KMS-11 (cell line): Measurements from ENCODE around the gene ISCA2.

ENCODE experiments used
- H2AFZ ChIP-seq: fragments of 200-600 bp; sonication (generic); 2 replicates; pipeline ENCODE4 v1.6.1; 2016; ENCODE audit warnings: antibody characterized with exemption, mixed run types, low read depth
- H3K27ac ChIP-seq: fragments of 200-600 bp; sonication (generic); 2 replicates; pipeline ENCODE4 v1.6.1; 2016; ENCODE audit warnings: mild to moderate bottlenecking, mixed run types
- H3K27me3 ChIP-seq: fragments of 200-600 bp; sonication (generic); 2 replicates; pipeline ENCODE4 v1.6.1; 2017; ENCODE audit warnings: mild to moderate bottlenecking, low read depth, mixed run types, moderate library complexity; ENCODE audit not compliant: insufficient read depth
- H3K36me3 ChIP-seq: fragments of 200-600 bp; sonication (generic); 2 replicates; pipeline ENCODE4 v1.6.1; 2017; ENCODE audit warnings: mild to moderate bottlenecking, mixed run types; ENCODE audit not compliant: insufficient read depth
- H3K4me1 ChIP-seq: fragments of 200-600 bp; sonication (generic); 2 replicates; pipeline ENCODE4 v1.6.1; 2016; ENCODE audit warnings: mild to moderate bottlenecking, low read depth, mixed run types; ENCODE audit not compliant: poor library complexity, severe bottlenecking
- H3K4me2 ChIP-seq: fragments of 200-600 bp; sonication (generic); 2 replicates; pipeline ENCODE4 v1.7.0; 2016; ENCODE audit warnings: mild to moderate bottlenecking, mixed run types
- H3K4me3 ChIP-seq: fragments of 200-600 bp; sonication (generic); IDR thresholded peaks from 2 replicates; pipeline ENCODE4 v1.6.1; 2017; ENCODE audit warnings: low read depth, low read length, mixed read lengths; ENCODE audit not compliant: insufficient read depth
- H3K79me2 ChIP-seq: fragments of 200-600 bp; sonication (generic); 2 replicates; pipeline ENCODE4 v1.6.1; 2016; ENCODE audit warnings: low read depth, mixed run types; ENCODE audit not compliant: insufficient read depth
- H3K9ac ChIP-seq: fragments of 200-600 bp; sonication (generic); 2 replicates; pipeline ENCODE4 v1.6.1; 2016; ENCODE audit warnings: mild to moderate bottlenecking, mixed run types
- H4K20me1 ChIP-seq: fragments of 200-600 bp; sonication (generic); 2 replicates; pipeline ENCODE4 v1.6.1; 2016; ENCODE audit warnings: mild to moderate bottlenecking, mixed run types; ENCODE audit not compliant: insufficient read depth
- TF ChIP-seq, protein P1 (sequence below): fragments of 200-600 bp; sonication (generic); conservative IDR thresholded peaks from 2 replicates; pipeline ENCODE4 v1.6.1; 2017; ENCODE audit warnings: low read depth, mild to moderate bottlenecking, antibody characterized with exemption, low read length, moderate library complexity, mixed read lengths

The ISCA2 gene

DNA sequence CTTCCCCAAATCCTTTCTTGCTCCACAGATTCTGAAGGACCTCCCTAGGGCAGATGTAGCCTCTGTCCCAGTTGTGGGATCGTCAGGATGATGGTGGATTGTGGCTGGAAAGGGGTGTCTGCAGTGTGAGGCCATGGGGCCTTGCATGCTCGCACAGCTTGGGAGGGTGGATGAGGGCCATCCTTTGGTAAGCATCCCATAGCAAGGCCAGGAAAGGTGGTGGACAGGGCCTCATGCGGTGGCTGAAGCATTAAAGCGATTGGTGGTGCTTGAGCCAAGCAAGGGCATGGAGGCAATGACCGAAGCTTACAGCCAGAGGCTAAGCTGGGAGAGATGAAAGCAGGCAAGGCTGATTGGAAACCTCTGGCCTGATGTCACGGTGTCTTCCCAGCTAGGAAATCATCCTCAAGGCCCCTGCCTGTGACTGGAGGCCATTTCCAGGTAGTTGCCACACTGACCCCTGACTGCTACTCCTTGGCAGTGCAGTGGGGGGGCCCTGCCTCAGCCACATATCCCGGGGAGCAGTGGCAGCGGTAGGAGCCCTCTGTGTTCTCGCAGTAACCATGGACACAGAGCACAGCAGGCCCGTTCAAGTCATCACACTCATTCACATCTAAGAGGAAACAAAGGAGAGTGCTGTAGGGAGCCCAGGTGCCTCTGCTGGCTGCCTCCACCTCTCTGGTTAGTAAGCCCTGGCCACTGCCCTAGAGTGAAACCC, 7.0 kb downstream of the ISCA2 start:
- Histone ChIP-seq H2AFZ (no peak overlapping the region), H3K4me1 (peaks cover 14% of the 10 kb centered on the region), H3K79me2 (no peaks in the 10 kb centered on the region), H3K4me3 (no peak overlapping the region), H3K27ac (no peak overlapping the region), H4K20me1 (no peaks in the 10 kb centered on the region), H3K9ac (no peak overlapping the region), H3K4me2 (no peak overlapping the region), H3K36me3 (no peaks in the 10 kb centered on the region), H3K27me3 (no peaks in the 10 kb centered on the region)
- TF ChIP-seq, protein P1, sequence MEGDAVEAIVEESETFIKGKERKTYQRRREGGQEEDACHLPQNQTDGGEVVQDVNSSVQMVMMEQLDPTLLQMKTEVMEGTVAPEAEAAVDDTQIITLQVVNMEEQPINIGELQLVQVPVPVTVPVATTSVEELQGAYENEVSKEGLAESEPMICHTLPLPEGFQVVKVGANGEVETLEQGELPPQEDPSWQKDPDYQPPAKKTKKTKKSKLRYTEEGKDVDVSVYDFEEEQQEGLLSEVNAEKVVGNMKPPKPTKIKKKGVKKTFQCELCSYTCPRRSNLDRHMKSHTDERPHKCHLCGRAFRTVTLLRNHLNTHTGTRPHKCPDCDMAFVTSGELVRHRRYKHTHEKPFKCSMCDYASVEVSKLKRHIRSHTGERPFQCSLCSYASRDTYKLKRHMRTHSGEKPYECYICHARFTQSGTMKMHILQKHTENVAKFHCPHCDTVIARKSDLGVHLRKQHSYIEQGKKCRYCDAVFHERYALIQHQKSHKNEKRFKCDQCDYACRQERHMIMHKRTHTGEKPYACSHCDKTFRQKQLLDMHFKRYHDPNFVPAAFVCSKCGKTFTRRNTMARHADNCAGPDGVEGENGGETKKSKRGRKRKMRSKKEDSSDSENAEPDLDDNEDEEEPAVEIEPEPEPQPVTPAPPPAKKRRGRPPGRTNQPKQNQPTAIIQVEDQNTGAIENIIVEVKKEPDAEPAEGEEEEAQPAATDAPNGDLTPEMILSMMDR: no peak

DNA sequence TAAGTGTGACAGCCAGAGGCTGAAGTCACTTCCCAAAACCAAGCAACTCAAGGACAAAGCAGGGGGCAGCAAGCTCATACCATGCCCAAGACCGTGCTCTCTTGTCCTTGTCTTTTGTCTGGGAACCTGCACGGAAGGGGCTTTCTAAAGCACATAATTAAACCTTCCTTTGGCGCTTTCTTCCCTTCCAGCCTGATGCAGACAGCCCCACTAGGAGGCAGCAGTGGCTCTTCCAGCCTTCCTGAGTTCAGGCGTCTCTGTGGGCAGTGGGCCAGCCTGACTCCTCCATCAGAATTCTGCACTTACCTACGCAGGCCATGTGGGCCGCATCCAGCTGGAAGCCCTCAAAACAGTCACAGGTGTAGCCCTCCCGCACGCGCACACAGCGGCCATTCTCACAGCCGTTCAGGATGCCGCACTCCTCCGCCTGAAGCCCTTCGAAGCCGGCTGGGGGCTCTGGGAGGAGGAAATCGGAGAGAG, 7.6 kb downstream of the ISCA2 start:
- Histone ChIP-seq H3K27ac (no peak overlapping the region), H3K27me3 (no peaks in the 10 kb centered on the region), H3K36me3 (no peaks in the 10 kb centered on the region), H3K4me2 (no peak overlapping the region), H4K20me1 (no peaks in the 10 kb centered on the region), H2AFZ (no peak overlapping the region), H3K79me2 (no peaks in the 10 kb centered on the region), H3K4me1 (peaks cover 8% of the 10 kb centered on the region), H3K9ac (no peak overlapping the region), H3K4me3 (no peak overlapping the region)
- TF ChIP-seq, protein P1: no peak

DNA sequence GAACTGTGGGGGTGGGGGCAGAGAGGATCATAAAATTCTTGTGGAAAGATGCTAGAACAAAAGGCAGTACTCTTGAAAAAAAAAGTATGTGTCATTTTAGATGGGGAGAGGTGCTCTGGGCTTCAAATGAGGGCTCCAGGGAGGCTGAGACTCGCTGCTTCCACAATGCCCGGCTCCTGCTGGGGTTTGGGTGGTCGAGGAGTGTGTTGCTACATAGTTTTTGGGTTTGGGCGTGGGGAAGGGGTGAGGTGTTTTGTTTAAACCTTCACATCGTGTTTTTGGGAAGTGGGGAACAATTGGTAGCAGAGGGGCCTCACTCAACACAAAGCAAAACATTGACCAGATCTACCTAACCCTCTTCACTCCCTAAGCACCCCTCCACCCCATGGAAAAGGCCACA, 8.1 kb downstream of the ISCA2 start:
- no peak overlapping the region for H3K27ac ChIP-seq
- H3K9ac ChIP-seq: no peak overlapping the region
- peaks cover 3% of the 10 kb centered on the region for H3K4me1 ChIP-seq
- TF ChIP-seq, protein P1: no peak
- H3K4me2 ChIP-seq: no peak overlapping the region
- no peaks in the 10 kb centered on the region for H4K20me1 ChIP-seq
- H3K79me2 ChIP-seq: no peaks in the 10 kb centered on the region
- H3K27me3 ChIP-seq: no peaks in the 10 kb centered on the region
- no peak overlapping the region for H2AFZ ChIP-seq
- no peak overlapping the region for H3K4me3 ChIP-seq
- no peaks in the 10 kb centered on the region for H3K36me3 ChIP-seq

DNA sequence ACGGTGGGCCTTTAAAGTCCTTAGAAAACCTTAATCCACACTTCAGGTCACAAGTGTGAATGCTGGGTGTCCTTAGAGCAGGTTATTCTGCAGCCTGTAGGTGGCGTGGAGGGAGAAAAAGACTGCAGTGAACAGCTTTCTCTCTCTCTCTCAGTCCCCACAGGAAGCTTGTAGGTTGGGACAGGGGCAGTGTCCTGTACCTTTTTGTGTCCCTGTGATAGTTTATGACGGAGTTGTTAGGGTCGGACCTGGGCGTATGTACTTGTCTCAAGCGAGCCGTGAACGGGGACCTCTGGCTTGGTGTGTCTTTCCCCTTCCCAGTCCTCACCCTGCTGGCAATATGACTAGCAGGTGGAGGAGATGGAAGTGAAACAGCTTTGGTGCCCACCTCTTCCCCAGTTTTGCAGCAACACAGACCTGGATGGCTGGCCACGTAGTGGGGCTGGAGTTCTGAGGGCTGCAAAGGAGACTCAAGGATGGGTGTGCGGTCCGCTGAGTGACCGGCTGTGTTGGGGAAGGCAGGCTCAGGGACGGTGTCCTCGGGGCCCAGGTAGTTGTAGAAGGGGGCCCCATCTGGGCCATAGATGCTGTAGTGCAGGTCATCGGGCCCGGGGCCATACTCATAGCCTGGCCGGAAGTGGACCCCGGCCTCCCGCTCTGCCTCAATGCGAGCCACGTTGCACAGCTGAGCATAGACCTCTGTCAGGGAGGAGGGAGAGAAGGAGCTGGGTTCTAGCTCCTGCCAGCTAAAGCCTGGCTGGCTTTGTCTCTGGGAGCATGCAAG, 8.9 kb downstream of the ISCA2 start:
- Histone ChIP-seq H3K27ac (no peak overlapping the region), H3K9ac (no peak overlapping the region), H3K36me3 (no peaks in the 10 kb centered on the region), H3K27me3 (no peaks in the 10 kb centered on the region), H4K20me1 (no peaks in the 10 kb centered on the region), H2AFZ (no peak overlapping the region), H3K4me2 (peak overlapping the region; percentile 42; the same call in 1 of the 2 replicates), H3K4me1 (no peaks in the 10 kb centered on the region), H3K79me2 (no peaks in the 10 kb centered on the region), H3K4me3 (no peak overlapping the region)
- TF ChIP-seq, protein P1: peak; percentile 61
